ENCODE data around the gene RBBP5.

The RBBP5 gene

GRCh38 chr1:205062895-205063294, 58.9 kb downstream of the RBBP5 start:
- DNase-seq (ENCODE audit: low read depth, low spot score), result no peak
- no peak overlapping the region for H3K4me3 ChIP-seq (ENCODE audit: low read length)

DNA sequence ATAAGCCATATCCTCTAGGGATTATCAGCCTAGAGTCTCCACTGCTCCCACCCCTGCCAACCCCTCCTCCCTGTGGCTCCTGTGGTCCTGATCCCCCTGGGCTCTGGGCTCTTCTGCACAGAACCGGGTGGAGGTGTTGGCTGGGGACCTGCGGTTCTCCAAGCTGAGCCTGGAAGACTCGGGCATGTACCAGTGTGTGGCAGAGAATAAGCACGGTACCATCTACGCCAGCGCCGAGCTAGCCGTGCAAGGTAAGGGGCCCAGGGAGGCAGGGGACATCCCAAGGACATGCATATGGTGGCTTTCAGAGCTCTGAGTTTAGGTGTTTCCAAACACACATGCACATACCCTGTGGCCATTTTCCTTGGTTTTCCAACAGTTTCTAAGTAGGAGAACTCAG, 59.5 kb downstream of the RBBP5 start:
- H3K4me3 ChIP-seq (ENCODE audit: low read length), result no peak overlapping the region
- no peak for DNase-seq (ENCODE audit: low read depth, low spot score)

GRCh38 chr1:205061665-205062069, 60.1 kb downstream of the RBBP5 start:
- no peak overlapping the region for H3K4me3 ChIP-seq (ENCODE audit: low read length)
- DNase-seq (ENCODE audit: low read depth, low spot score), result peak; percentile 63

DNA sequence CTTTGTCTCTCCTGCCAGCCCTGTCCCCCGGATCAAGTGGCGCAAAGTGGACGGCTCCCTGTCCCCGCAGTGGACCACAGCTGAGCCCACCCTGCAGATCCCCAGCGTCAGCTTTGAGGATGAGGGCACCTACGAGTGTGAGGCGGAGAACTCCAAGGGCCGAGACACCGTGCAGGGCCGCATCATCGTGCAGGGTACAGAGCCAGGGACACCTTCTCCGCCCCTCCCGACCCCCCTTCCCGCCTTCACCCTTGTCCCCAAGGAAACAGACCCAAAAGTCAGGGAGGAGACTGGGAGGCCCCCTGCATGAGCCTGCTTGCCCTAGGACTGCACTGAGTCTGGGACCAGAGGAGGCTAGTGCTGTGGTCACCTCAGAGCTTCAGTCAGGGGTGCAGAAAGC, 60.6 kb downstream of the RBBP5 start:
- no peak overlapping the region for H3K4me3 ChIP-seq (ENCODE audit: low read length)
- no peak for DNase-seq (ENCODE audit: low read depth, low spot score)

GRCh38 chr1:205060746-205061145, 61.0 kb downstream of the RBBP5 start:
- H3K4me3 ChIP-seq (ENCODE audit: low read length), result no peak overlapping the region
- no peak for DNase-seq (ENCODE audit: low read depth, low spot score)

DNA sequence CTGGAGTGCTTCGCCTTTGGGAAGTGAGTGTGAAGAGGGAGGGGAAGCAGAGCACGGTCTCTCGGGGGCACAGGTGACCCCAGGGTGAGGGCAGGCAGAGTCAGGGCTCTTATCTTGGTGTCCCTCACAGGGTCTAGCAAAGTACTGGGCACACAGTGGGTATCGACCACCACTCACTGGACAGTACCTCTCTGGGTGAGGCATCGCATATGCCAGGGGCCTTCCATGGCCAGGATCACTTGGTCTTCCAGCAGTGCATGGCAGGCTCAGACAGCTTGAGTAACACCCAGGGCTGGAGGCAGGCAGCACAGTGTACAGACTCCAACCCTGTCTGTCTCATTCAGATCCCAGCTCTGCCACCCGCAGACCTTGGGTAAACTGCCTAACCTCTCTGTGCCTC, 62.1 kb downstream of the RBBP5 start:
- no peak overlapping the region for H3K4me3 ChIP-seq (ENCODE audit: low read length)
- DNase-seq (ENCODE audit: low read depth, low spot score), result no peak

DNA sequence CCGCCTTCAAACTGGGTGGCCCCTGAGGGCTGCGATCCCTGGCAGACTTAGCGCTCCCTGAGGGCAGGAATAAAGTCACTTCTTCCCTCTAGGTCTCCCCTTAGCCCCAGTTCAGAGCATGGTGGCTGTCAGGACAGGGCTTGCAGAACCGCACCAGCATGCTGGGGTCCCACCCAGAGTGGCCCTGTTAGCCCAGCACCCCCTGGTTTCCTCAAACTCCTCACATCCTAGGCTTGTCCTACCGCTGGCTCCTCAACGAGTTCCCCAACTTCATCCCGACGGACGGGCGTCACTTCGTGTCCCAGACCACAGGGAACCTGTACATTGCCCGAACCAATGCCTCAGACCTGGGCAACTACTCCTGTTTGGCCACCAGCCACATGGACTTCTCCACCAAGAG, 62.9 kb downstream of the RBBP5 start:
- H3K4me3 ChIP-seq (ENCODE audit: low read length), result no peak overlapping the region
- DNase-seq (ENCODE audit: low read depth, low spot score), result no peak

- no peak overlapping the region for H3K4me3 ChIP-seq (ENCODE audit: low read length)
- DNase-seq (ENCODE audit: low read depth, low spot score), result no peak
Observed at GRCh38 chr1:205057808-205058575, 63.8 kb downstream of the RBBP5 start.

DNA sequence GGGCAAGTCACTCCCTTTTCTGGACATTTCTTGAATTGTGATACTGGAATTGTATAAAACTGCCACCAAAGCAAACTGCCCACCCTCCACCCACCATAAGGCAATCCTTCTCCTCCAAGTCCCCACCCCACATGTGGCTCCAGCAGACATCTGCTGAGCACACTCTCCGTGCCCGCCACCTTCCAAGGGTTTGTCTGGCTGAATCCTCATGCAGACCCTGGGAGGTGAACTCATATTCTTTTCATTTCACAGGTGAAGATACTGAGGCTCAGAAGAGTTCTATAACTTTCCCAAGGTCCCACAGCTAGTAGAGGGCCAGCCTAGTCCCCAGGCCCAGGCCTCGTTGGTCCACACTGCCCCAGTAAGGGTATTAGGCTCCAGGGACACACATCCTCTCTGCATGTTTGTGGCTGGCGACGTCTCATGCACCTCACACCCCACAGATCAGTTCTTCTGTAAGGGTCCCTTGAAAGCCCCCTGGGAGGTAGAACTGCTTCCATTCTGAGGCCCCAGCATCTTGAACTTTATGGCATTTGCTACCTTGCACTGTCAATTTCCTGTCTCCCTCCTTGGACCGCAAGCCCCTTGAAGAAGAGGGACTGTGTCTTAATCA, 64.7 kb downstream of the RBBP5 start:
- H3K4me3 ChIP-seq (ENCODE audit: low read length), result no peak overlapping the region
- DNase-seq (ENCODE audit: low read depth, low spot score), result no peak

DNA sequence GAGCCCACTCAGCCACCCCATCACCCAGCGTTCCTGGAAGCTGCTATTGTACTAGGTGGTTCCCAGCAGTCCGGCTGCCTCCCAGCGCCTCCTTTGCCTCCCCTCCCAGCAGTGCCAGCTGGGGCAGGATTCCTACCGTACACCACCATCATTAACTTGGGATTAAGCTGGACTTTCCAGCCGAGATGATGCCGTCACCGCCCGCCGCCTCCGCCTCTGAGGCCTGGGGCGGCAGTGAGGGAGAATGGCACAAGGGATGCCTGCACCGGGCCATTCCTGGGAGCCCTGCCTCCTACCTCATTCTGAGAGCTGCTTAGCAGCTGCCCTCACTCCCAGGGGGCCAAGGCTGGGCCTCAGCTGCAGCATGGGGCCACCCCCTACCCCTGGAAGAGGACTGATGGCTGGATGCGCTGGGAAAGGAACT, 65.6 kb downstream of the RBBP5 start:
- no peak for DNase-seq (ENCODE audit: low read depth, low spot score)

DNA sequence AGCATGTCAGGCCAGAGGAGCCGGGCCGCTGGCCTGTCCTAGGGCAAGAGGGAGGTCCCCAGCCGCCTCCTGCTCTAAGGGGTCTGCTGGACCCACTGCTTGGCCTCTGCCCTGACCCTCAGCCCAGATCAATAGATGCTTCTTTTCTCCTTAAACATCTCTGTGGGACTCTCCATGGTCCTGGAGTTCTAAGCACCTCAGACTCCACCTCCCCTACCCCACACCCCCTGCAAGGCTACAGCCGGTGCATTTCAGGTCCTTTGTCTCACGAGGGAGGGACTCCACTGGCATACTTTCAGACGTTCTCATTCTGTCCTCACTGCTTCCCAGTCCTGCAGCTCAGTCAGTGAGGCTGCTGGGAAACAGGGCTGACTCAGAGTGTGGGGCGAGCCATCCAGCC, 67.8 kb downstream of the RBBP5 start:
- no peak overlapping the region for H3K4me3 ChIP-seq (ENCODE audit: low read length)
- no peak for DNase-seq (ENCODE audit: low read depth, low spot score)

More for the DNA sequence above, 65.6 kb downstream of the RBBP5 start:
- no peak overlapping the region for H3K4me3 ChIP-seq (ENCODE audit: low read length)

- no peak for DNase-seq (ENCODE audit: low read depth, low spot score)
- H3K4me3 ChIP-seq (ENCODE audit: low read length), result no peak overlapping the region
Observed at GRCh38 chr1:205053296-205053695, 68.5 kb downstream of the RBBP5 start.

DNA sequence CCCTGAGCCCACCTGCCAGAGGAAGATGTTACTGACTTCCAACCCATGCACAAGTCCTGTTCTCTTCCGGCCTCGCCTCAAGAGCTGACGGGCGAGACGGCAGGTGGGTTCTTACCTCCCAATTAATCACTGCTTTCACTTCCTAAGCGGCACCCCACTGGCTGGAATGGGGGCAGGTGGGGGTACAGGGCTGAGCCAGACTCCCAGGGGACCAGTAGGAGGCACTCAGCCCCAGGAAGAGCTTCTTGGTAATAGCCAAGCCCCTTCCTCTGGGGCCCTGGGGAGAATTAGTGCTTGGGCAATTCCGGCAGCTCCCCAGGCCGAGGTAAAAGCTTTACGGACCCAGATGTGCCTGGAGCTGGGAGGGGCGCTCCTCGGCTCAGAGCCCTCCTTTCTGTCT, 69.1 kb downstream of the RBBP5 start:
- no peak for DNase-seq (ENCODE audit: low read depth, low spot score)
- no peak overlapping the region for H3K4me3 ChIP-seq (ENCODE audit: low read length)

GRCh38 chr1:205049479-205049878, 72.3 kb downstream of the RBBP5 start:
- no peak overlapping the region for H3K4me3 ChIP-seq (ENCODE audit: low read length)
- DNase-seq (ENCODE audit: low read depth, low spot score), result no peak

DNA sequence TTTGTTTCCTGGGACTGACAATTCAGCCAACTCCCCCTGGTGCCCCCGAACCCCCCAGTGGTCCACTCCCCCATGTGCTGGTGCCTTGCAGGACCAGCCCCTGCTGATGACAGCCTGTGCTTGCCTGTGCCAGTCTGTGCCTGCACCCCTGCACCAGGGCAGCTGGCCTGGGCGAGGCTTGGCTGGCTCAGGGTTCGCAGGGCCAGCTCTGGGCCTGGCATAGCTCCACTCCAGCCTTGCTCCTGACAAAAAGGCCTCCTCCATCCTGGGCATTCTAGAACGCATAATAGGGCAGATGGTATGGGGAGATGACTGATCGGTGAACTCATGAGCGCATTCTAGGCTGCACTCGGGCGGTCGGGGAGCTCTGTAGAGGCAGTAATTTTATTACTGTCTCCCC, 73.4 kb downstream of the RBBP5 start:
- DNase-seq (ENCODE audit: low read depth, low spot score), result no peak
- H3K4me3 ChIP-seq (ENCODE audit: low read length), result no peak overlapping the region

- H3K4me3 ChIP-seq (ENCODE audit: low read length), result no peak overlapping the region
- no peak for DNase-seq (ENCODE audit: low read depth, low spot score)
Observed at GRCh38 chr1:205047764-205048231, 74.0 kb downstream of the RBBP5 start.

DNA sequence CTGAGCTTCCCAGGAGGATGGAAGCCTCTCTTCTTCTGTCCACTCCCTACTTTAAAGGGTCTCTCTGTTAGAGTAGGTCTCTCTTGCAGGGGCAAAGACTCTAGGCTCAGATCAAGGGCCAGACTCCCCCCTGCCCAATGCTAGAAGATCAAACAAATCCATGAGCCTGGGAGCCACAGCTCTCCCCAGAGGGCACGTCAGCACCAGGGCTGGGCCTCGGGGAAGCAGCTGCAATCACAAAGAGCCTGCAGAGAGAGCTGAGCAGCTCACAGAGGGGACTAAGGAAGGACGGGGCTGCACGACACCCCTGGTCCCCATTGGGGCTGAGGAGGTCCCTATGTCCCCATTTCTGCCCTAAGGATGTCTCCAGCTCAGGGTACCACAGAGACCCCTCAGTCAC, 74.9 kb downstream of the RBBP5 start:
- H3K4me3 ChIP-seq (ENCODE audit: low read length), result no peak overlapping the region
- no peak for DNase-seq (ENCODE audit: low read depth, low spot score)

- no peak for DNase-seq (ENCODE audit: low read depth, low spot score)
- H3K4me3 ChIP-seq (ENCODE audit: low read length), result no peak overlapping the region
Observed at GRCh38 chr1:205045146-205045545, 76.6 kb downstream of the RBBP5 start.

- no peak for DNase-seq (ENCODE audit: low read depth, low spot score)
Observed at GRCh38 chr1:205044741-205045140, 77.0 kb downstream of the RBBP5 start.

DNA sequence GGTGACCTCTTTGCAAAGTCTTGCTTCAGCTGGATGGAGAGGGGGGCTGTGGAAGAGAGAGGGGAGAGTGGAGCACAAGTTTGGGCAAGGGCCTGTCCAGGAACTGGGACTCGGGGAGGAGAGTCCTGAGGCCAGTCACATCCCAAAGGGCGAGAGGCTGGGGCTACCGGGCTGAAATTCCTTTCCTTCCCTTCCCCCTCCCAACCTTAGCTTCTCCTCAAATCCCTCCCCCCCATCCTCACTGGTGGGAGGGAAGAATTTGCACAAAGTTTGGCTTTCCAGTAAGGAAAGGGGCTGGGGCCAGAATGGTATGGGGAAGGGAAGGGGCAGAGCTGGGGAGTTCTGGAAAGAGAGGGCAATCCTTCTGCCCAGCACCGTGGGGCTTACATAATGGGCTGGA, 77.9 kb downstream of the RBBP5 start:
- no peak overlapping the region for H3K4me3 ChIP-seq (ENCODE audit: low read length)
- DNase-seq (ENCODE audit: low read depth, low spot score), result no peak

More at GRCh38 chr1:205044741-205045140, 77.0 kb downstream of the RBBP5 start:
- no peak overlapping the region for H3K4me3 ChIP-seq (ENCODE audit: low read length)
